ENCODE data around the gene PCDHB13.
"Not testable (repeated sequence)": the region's sequence is repeated elsewhere in the genome, so short reads cannot be mapped to it uniquely, and the experiment has no call there.

PCDHB13 gene

GRCh38 chr5:141201646-141202045, 12.1 kb upstream of the PCDHB13 start:
- DNase-seq (ENCODE audit: low read depth, low spot score), result not testable (repeated sequence)

DNA sequence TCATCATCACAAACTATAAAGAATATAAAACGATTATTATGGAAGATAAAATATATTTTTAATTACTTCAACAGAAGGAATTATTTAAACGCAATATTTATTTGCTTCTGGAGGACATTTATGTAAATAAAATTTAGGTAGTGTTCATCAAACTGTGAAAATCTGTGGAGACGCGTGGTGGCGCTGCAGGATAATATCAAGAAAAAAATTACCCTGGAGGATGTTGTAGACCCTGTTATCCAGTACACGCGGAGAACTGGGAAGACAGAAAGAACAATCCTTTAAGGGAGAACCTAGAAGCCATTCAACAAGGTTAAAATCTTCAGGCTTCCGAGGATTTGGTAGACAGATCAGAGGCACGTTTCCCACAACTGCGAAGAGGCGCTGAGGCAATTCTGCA, 5.2 kb upstream of the PCDHB13 start, which contains the start of gene PCDHB12:
TSS of gene PCDHB12 (plus strand) at position 242 of the 400 bp plus-strand sequence. CDS start 189 bp downstream, outside the sequence.
- no peak for DNase-seq (ENCODE audit: low read depth, low spot score)

- DNase-seq (ENCODE audit: low read depth, low spot score), result not testable (repeated sequence)
Observed at GRCh38 chr5:141210281-141210680, 3.4 kb upstream of the PCDHB13 start.

- DNase-seq (ENCODE audit: low read depth, low spot score), result not testable (repeated sequence)
Observed at GRCh38 chr5:141210849-141211248, 2.9 kb upstream of the PCDHB13 start.

DNA sequence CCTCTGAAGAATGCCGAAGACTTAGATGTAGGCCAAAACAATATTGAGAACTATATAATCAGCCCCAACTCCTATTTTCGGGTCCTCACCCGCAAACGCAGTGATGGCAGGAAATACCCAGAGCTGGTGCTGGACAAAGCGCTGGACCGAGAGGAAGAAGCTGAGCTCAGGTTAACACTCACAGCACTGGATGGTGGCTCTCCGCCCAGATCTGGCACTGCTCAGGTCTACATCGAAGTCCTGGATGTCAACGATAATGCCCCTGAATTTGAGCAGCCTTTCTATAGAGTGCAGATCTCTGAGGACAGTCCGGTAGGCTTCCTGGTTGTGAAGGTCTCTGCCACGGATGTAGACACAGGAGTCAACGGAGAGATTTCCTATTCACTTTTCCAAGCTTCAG, 864 bp downstream of the PCDHB13 start:
- DNase-seq (ENCODE audit: low read depth, low spot score), result not testable (repeated sequence)

GRCh38 chr5:141215504-141215903, 1.8 kb downstream of the PCDHB13 start:
- DNase-seq (ENCODE audit: low read depth, low spot score), result not testable (repeated sequence)

DNA sequence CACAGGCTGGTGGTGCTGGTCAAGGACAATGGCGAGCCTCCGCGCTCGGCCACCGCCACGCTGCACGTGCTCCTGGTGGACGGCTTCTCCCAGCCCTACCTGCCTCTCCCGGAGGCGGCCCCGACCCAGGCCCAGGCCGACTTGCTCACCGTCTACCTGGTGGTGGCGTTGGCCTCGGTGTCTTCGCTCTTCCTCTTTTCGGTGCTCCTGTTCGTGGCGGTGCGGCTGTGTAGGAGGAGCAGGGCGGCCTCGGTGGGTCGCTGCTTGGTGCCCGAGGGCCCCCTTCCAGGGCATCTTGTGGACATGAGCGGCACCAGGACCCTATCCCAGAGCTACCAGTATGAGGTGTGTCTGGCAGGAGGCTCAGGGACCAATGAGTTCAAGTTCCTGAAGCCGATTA, 2.3 kb downstream of the PCDHB13 start:
- not testable (repeated sequence) for DNase-seq (ENCODE audit: low read depth, low spot score)

DNA sequence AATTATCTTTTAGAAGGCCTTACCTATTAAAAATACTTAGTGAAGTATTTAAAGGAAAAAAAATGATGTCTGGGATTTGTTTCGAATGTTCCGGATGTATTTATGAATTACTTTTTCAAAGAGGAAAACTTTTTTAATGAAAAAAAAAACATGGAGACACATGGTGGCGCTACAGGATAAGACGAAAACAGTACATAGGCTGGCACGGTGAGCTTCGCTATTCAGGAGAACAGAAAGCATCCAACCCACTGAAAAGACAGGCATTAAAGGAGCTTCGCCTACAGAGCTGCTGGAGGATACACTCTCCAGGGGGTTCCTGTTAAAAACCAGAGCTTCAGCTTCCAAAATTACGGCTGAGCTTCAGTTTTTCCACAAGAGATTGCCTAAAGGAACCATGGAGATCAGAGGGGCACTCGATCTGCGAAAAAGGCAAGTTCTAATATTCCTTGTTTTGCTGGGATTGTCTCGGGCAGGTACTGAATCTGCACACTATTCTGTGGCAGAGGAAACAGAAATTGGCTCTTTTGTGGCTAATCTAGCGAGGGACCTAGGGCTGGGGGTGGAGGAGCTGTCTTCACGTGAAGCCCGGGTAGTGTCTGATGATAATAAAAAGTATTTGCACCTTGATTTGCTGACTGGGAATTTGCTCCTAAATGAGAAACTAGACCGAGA, 9.5 kb downstream of the PCDHB13 start, which contains the start of gene PCDHB14:
TSS of gene PCDHB14 (plus strand) at position 232 of the 672 bp plus-strand sequence. CDS start at position 395, 163 bp downstream.
- no peak for DNase-seq (ENCODE audit: low read depth, low spot score)

DNA sequence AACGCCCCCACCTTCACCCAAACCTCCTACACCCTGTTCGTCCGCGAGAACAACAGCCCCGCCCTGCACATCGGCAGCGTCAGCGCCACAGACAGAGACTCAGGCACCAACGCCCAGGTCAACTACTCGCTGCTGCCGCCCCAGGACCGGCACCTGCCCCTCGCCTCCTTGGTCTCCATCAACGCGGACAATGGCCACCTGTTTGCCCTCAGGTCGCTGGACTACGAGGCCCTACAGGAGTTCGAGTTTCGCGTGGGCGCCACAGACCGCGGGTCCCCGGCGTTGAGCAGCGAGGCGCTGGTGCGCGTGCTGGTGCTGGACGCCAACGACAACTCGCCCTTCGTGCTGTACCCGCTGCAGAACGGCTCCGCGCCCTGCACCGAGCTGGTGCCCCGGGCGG, 11.1 kb downstream of the PCDHB13 start:
- DNase-seq (ENCODE audit: low read depth, low spot score), result not testable (repeated sequence)

- DNase-seq (ENCODE audit: low read depth, low spot score), result not testable (repeated sequence)
Observed at GRCh38 chr5:141225421-141225820, 11.7 kb downstream of the PCDHB13 start.

DNA sequence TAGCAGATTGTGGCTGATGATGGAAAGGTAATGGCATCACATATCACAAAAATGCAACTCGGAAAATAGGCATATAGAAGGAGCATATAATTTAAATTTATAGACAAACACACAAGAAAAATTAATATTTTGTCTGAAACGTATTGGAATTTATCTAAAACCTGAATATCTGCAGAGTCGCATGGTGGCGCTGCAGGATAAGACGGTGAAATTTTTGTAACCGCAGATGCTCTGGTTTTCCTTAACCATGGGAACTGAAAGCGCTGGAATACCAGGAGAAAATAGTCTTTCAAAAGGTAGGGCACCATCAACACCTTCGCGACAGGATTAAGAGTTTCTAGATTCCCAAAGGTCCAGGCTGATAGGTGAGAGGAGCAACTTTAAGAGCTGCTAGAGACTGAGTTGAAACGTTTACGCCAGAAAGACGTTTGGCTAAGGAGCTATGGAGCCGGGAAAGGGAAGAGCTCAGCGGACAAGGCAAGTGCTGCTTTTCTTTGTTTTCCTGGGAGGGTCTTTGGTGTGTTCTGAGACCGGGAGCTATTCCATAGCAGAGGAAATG, 20.5 kb downstream of the PCDHB13 start:
- DNase-seq (ENCODE audit: low read depth, low spot score), result no peak

DNA sequence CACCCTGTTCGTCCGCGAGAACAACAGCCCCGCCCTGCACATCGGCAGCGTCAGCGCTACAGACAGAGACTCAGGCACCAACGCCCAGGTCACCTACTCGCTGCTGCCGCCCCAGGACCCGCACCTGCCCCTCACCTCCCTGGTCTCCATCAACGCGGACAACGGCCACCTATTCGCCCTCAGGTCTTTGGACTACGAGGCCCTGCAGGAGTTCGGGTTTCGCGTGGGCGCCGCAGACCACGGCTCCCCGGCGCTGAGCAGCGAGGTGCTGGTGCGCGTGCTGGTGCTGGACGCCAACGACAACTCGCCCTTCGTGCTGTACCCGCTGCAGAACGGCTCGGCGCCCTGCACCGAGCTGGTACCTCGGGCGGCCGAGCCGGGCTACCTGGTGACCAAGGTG, 22.2 kb downstream of the PCDHB13 start:
- not testable (repeated sequence) for DNase-seq (ENCODE audit: low read depth, low spot score)

GRCh38 chr5:141236516-141237313, 23.0 kb downstream of the PCDHB13 start:
- DNase-seq (ENCODE audit: low read depth, low spot score), result no peak

DNA sequence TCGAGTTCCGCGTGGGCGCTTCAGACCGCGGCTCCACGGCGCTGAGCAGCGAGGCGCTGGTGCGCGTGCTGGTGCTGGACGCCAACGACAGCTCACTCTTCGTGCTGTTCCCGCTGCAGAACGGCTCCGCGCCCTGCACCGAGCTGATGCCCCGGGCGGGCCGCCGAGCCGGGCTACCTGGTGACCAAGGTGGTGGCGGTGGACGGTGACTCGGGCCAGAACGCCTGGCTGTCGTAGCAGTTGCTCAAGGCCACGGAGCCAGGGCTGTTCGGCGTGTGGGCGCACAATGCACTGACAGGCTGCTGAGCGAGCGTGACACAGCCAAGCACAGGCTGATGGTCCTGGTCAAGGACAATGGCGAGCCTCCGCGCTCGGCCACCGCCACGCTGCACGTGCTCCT, 27.8 kb downstream of the PCDHB13 start:
- no peak for DNase-seq (ENCODE audit: low read depth, low spot score)

DNA sequence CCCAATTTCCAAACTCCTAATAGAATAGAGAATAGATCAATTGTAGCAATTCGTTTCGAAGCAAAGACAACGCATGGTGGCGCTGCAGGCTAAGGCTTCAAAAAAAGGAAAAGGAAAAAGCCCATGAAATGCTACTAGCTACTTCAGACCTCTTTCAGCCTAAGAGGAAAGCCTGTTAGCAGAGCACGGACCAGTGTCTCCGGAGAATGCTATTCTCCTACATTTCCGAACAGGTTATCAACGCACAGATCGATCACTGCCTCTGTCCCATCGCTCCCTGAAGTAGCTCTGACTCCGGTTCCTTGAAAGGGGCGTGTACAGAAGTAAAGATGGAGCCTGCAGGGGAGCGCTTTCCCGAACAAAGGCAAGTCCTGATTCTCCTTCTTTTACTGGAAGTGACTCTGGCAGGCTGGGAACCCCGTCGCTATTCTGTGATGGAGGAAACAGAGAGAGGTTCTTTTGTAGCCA, 31.6 kb downstream of the PCDHB13 start, which contains the start of gene PCDHB15:
TSS of gene PCDHB15 (plus strand) at position 146 of the 468 bp plus-strand sequence. CDS start at position 330, 184 bp downstream.
- DNase-seq (ENCODE audit: low read depth, low spot score), result no peak

GRCh38 chr5:141246971-141247370, 33.3 kb downstream of the PCDHB13 start:
- DNase-seq (ENCODE audit: low read depth, low spot score), result not testable (repeated sequence)

DNA sequence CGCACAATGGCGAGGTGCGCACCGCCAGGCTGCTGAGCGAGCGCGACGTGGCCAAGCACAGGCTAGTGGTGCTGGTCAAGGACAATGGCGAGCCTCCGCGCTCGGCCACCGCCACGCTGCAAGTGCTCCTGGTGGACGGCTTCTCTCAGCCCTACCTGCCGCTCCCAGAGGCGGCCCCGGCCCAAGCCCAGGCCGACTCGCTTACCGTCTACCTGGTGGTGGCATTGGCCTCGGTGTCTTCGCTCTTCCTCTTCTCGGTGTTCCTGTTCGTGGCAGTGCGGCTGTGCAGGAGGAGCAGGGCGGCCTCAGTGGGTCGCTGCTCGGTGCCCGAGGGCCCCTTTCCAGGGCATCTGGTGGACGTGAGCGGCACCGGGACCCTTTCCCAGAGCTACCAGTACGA, 33.7 kb downstream of the PCDHB13 start:
- DNase-seq (ENCODE audit: low read depth, low spot score), result not testable (repeated sequence)

DNA sequence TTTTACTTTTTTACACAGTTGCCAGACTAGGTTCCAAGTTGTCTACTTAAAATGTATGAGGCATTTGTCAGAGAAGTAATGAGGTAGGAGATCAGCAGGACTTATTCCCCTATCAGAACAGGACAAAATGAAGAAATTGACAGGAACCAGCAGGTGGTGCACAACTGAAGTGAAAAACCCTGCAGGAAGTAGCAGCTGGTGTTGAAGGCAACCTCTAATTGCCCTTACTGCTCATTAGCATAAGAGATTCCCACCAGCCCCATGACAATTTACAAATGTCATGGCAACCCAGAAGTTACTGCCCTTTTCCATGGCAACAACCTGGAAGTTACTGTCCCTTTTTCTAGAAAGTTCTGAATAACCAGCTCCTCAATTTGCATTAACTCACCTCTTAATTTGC, 36.9 kb downstream of the PCDHB13 start:
- DNase-seq (ENCODE audit: low read depth, low spot score), result no peak

- no peak for DNase-seq (ENCODE audit: low read depth, low spot score)
Observed at GRCh38 chr5:141258464-141258863, 44.7 kb downstream of the PCDHB13 start.

DNA sequence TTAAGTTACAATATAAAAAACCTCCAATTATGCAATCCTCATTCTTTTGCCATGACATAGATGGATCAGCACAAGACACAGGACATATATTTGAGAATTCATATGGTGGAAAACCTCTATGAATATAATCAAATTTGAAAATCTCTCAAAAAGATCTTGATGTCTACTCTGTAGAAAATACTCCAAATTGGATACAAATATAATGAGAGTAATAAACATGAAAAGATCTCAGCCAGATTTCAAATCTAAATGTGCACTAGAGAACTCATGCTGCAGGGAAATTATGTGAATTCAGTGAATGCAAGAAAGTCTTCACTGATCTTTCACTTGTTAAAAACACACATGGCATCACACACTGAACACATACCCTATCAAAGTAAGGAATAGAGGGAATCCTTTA, 45.2 kb downstream of the PCDHB13 start:
- no peak for DNase-seq (ENCODE audit: low read depth, low spot score)

DNA sequence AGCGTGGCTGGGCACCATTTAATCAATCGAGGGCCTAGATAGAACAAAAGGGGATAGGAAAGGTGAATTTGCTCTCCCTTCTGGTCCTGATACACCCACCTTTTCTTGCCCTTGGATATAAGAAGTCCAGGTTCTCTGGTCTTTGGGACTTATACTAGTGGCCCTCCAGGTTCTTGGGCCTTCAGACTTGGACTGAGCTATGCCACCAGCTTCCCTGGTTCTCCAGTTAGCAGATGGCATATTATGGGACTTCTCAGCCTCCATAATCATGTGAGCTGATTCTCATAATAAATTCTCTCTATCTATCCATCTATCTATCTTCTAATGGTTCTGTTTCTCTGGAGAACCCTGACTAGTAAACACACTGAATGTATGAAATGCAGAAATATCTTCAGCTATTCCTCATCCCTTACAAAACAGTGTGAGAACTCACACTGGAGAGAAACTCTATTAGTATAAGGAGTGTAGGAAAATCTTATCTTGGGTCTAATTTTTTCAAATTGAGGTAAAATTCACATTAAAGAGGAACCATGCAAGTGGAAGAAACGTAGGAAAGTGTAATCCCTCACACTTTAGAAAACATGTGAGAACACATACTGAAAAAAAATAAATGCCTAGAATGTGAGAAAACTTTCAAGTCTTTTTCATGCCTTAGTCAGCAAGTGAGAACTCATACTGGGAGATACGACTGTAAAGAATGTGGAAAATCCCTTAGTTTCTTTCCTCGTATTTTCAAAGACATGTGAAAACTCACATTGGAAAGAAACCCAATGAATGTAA, 46.9 kb downstream of the PCDHB13 start:
- DNase-seq (ENCODE audit: low read depth, low spot score), result no peak

All from activated CD4-positive, CD25-positive, alpha-beta regulatory T cell treated with anti-CD3 and anti-CD28 coated beads, Interleukin-2, amount 50 U/mL, for 16 hours (primary cell).